ENCODE data around the gene LCMT1. TPM values are rescaled to one million over a fixed set of nuclear protein-coding genes. Genes with fewer than 3 reads are reported as not detected.
"Not testable (repeated sequence)": the region's sequence is repeated elsewhere in the genome, so short reads cannot be mapped to it uniquely, and the experiment has no call there.

LCMT1 gene
- total RNA-seq, 2 donors from 2014 or later = 66.9 to 68.6 TPM

DNA sequence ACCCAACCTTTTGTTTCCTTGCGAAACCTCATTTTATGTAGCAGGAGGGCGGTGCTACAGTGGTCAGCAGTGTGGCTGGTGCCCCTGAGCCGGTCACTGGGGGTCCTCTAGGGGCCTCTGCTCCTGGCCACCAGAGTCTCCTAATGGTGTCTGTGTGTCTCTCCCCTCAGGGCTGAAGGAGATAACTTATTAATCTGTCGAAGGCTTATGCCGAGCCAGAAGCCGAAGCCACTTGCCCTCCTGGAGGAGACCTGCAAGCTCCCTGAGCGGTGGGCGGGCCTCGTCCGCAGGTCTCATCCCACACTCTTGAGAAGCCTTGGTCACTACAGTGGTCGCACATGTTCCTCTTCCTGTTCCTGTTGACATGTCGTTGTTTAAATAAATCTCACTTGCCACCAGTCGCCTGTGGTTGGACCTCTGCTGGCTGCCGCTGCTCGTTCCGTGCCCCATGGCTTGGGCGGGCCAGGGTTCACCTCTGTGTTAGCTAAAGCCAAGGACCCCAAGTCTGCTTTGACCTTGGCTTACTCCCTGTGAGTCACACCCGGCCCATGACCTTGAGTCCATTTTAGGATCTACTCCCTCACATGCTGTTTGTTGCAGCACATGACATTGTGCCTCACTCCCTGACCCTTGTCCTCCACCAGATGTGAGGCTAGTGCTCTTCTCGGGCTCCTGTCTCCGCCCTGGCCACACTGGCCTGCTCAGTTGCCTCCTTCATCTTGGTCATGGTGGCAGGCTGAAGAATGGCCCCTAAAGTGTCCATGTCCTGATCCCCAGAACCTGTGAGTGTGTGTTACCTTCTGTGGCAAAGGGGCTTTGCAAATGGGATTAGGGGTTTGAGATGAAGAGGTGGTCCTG is 66.5 kb downstream of the LCMT1 start:
- Histone ChIP-seq H3K4me3 (ENCODE audit: low read length) (no peak overlapping the region), H3K9ac (ENCODE audit: extremely low read depth, low read length, poor library complexity, severe bottlenecking) (no peak overlapping the region), H3K4me1 (ENCODE audit: control insufficient read depth, insufficient read depth, low read length) (no peaks in the 10 kb centered on the region), H3K27ac (ENCODE audit: low read depth, low read length) (no peak overlapping the region), H3K9me3 (ENCODE audit: control insufficient read depth, low read length) (no peaks in the 10 kb centered on the region), H3K36me3 (ENCODE audit: control insufficient read depth, insufficient read depth, low read length) (peaks cover 34% of the 10 kb centered on the region), H3K27me3 (ENCODE audit: control insufficient read depth, insufficient read depth, low read length, poor library complexity, severe bottlenecking) (no peaks in the 10 kb centered on the region)
- TF ChIP-seq, protein P1, sequence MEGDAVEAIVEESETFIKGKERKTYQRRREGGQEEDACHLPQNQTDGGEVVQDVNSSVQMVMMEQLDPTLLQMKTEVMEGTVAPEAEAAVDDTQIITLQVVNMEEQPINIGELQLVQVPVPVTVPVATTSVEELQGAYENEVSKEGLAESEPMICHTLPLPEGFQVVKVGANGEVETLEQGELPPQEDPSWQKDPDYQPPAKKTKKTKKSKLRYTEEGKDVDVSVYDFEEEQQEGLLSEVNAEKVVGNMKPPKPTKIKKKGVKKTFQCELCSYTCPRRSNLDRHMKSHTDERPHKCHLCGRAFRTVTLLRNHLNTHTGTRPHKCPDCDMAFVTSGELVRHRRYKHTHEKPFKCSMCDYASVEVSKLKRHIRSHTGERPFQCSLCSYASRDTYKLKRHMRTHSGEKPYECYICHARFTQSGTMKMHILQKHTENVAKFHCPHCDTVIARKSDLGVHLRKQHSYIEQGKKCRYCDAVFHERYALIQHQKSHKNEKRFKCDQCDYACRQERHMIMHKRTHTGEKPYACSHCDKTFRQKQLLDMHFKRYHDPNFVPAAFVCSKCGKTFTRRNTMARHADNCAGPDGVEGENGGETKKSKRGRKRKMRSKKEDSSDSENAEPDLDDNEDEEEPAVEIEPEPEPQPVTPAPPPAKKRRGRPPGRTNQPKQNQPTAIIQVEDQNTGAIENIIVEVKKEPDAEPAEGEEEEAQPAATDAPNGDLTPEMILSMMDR (conservative IDR thresholded peaks at IDR 0.05) = no peak
- Mint-ChIP-seq H3K27me3 (ENCODE audit: insufficient read depth) (no peaks in the 10 kb centered on the region), H3K27ac (no peak overlapping the region), H3K36me3 (ENCODE audit: low read depth) (peaks cover 35% of the 10 kb centered on the region), H3K9me3 (no peaks in the 10 kb centered on the region), H3K4me3 (no peak overlapping the region), H3K4me1 (no peaks in the 10 kb centered on the region)
- WGBS, 2 experiments (ENCODE audit: insufficient coverage in 1 of 2, insufficient read length in 1 of 2) = 95% methylated on average over 19 to 20 of the region's 20 CpGs
- no peak for DNase-seq

DNA sequence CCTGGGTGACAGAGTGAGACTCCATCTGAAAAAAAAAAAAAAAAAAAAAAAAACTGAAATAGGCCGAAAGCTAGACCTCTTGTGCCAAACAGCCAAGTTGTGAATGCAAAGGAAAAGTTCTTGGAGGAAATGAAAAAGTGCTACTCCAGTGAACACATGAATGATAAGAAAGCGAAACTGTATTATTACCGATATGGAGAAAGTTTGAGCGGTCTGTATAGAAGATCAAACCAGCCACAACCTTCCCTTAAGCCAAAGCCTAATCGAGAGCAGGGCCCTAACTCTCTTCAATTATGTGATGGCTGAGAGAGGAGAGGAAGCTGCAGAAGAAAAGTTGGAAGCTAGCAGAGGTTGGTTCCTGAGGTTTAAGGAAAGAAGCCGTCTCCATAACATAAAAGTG is 69.7 kb downstream of the LCMT1 start:
- H3K4me1 ChIP-seq (ENCODE audit: control insufficient read depth, insufficient read depth, low read length); DNase-seq; H3K27ac Mint-ChIP-seq; H3K9me3 ChIP-seq (ENCODE audit: control insufficient read depth, low read length); H3K27me3 ChIP-seq (ENCODE audit: control insufficient read depth, insufficient read depth, low read length, poor library complexity, severe bottlenecking); H3K4me3 ChIP-seq (ENCODE audit: low read length); H3K4me3 Mint-ChIP-seq; H3K27ac ChIP-seq (ENCODE audit: low read depth, low read length); H3K27me3 Mint-ChIP-seq (ENCODE audit: insufficient read depth); H3K9me3 Mint-ChIP-seq; H3K9ac ChIP-seq (ENCODE audit: extremely low read depth, low read length, poor library complexity, severe bottlenecking); H3K4me1 Mint-ChIP-seq: not testable (repeated sequence)
- WGBS, 2 experiments (ENCODE audit: insufficient coverage in 1 of 2, insufficient read length in 1 of 2) = 90 to 100% methylated on average over 3 to 6 of the region's 6 CpGs
- H3K36me3 ChIP-seq (ENCODE audit: control insufficient read depth, insufficient read depth, low read length) = peaks cover 12% of the 10 kb centered on the region
- peaks cover 14% of the 10 kb centered on the region for H3K36me3 Mint-ChIP-seq (ENCODE audit: low read depth)

DNA sequence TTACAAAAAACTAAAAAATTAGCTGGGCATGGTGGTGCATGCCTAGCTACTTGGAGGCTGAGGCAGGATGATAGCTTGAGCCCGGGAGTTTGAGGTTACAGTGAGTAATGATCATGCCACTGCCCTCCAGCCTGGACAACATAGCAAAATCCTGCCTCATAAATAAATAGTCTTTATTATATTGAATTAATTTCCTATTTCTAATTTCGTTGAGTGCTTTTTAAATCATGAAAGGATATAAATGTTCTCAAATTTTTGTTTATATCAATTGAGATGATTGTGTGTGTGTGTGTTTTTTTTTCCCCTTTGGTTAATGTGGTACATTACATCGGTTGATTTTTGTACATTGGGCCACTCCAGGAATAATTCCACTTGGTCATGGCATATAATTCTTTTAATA is 73.2 kb downstream of the LCMT1 start:
- H3K4me1 Mint-ChIP-seq = no peaks in the 10 kb centered on the region
- H3K36me3 ChIP-seq (ENCODE audit: control insufficient read depth, insufficient read depth, low read length) = no peaks in the 10 kb centered on the region
- no peak overlapping the region for H3K4me3 ChIP-seq (ENCODE audit: low read length)
- no peaks in the 10 kb centered on the region for H3K9me3 ChIP-seq (ENCODE audit: control insufficient read depth, low read length)
- H3K4me3 Mint-ChIP-seq = no peak overlapping the region
- no peaks in the 10 kb centered on the region for H3K9me3 Mint-ChIP-seq
- H3K36me3 Mint-ChIP-seq (ENCODE audit: low read depth) = peaks cover 3% of the 10 kb centered on the region
- no peaks in the 10 kb centered on the region for H3K27me3 Mint-ChIP-seq (ENCODE audit: insufficient read depth)
- H3K27ac Mint-ChIP-seq = no peak overlapping the region
- H3K4me1 ChIP-seq (ENCODE audit: control insufficient read depth, insufficient read depth, low read length) = no peaks in the 10 kb centered on the region
- no peak overlapping the region for H3K9ac ChIP-seq (ENCODE audit: extremely low read depth, low read length, poor library complexity, severe bottlenecking)
- H3K27ac ChIP-seq (ENCODE audit: low read depth, low read length) = no peak overlapping the region
- no peaks in the 10 kb centered on the region for H3K27me3 ChIP-seq (ENCODE audit: control insufficient read depth, insufficient read depth, low read length, poor library complexity, severe bottlenecking)
- no peak for DNase-seq
- TF ChIP-seq, protein P1 (conservative IDR thresholded peaks at IDR 0.05) = no peak
- WGBS, 2 experiments (ENCODE audit: insufficient coverage in 1 of 2, insufficient read length in 1 of 2) = 97 to 100% methylated on average over 1 to 3 of the region's 3 CpGs
